ENCODE results near the gene IDH3G. TPM values are rescaled to one million over a fixed set of nuclear protein-coding genes. Genes with fewer than 3 reads are reported as not detected.

Gene IDH3G
- total and polyA plus RNA-seq, 2 donors (not counting 3 experiments of a cell fraction or from before 2014, with no cell fraction given): 57.7 to 116 TPM

DNA sequence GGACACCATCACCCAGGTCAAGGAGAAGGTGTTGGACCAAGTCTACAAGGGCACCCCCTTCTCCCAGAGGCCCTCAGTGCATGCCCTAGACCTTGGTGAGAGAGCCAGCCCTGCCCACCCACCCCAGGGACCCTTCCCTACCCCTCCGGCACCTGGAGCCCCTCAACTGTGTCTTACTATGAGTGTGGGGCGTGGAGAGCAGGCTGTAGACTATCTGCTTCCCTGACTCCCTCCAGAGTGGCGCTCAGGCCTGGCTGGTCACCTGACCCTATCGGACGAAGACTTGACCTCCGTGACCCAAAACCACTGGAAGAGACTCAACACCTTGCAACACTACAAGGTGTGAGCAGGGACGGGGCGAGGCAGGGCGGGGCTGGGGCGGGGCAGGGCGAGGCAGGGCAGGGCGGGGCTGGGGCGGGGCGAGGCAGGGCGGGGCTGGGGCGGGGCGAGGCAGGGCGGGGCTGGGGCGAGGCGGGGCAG, 18.0 kb downstream of the IDH3G start:
- TF ChIP-seq, protein P1, sequence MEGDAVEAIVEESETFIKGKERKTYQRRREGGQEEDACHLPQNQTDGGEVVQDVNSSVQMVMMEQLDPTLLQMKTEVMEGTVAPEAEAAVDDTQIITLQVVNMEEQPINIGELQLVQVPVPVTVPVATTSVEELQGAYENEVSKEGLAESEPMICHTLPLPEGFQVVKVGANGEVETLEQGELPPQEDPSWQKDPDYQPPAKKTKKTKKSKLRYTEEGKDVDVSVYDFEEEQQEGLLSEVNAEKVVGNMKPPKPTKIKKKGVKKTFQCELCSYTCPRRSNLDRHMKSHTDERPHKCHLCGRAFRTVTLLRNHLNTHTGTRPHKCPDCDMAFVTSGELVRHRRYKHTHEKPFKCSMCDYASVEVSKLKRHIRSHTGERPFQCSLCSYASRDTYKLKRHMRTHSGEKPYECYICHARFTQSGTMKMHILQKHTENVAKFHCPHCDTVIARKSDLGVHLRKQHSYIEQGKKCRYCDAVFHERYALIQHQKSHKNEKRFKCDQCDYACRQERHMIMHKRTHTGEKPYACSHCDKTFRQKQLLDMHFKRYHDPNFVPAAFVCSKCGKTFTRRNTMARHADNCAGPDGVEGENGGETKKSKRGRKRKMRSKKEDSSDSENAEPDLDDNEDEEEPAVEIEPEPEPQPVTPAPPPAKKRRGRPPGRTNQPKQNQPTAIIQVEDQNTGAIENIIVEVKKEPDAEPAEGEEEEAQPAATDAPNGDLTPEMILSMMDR (IDR thresholded peaks at IDR 0.05; ENCODE audit: extremely low read depth in 1 of 2, insufficient read depth in 1 of 2, low read depth in 1 of 2, low read length in 2 of 2): no peak
- no peak for TF ChIP-seq EZH2 (IDR thresholded peaks at IDR 0.05; ENCODE audit: borderline replicate concordance, low read depth, low read length, severe bottlenecking)
- no peak for TF ChIP-seq POLR2AphosphoS5 (IDR thresholded peaks at IDR 0.05; ENCODE audit: insufficient read depth, low read depth, low read length)
- no peak for TF ChIP-seq GATA2 (IDR thresholded peaks at IDR 0.05; ENCODE audit: insufficient read depth, insufficient read length, low read depth, low read length)
- TF ChIP-seq, protein P2, sequence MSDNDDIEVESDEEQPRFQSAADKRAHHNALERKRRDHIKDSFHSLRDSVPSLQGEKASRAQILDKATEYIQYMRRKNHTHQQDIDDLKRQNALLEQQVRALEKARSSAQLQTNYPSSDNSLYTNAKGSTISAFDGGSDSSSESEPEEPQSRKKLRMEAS (IDR thresholded peaks at IDR 0.05; ENCODE audit: insufficient read depth, insufficient read length): no peak
- TF ChIP-seq MYC (IDR thresholded peaks at IDR 0.05; ENCODE audit: low read depth, low read length): no peak
- no peak for TF ChIP-seq POLR2A (IDR thresholded peaks at IDR 0.05; ENCODE audit: low read depth, low read length)
- ChIA-PET CTCF (no interaction called here), POLR2A (no interaction called here)
- Histone ChIP-seq H3K79me2 (ENCODE audit: control insufficient read depth, insufficient read depth, low read length) (no peaks in the 10 kb centered on the region), H2AFZ (ENCODE audit: low read depth, low read length) (no peak overlapping the region), H3K9me1 (replicated peaks; ENCODE audit: control insufficient read depth, extremely low read depth, insufficient read depth, low read length) (no peaks in the 10 kb centered on the region), H3K9me3 (replicated peaks; ENCODE audit: control insufficient read depth, insufficient read depth, low read length) (no peaks in the 10 kb centered on the region), H3K27me3 (ENCODE audit: control insufficient read depth in 2 of 2, insufficient read depth in 2 of 2, low read length in 2 of 2) (no peaks in the 10 kb centered on the region), H3K36me3 (ENCODE audit: control insufficient read depth in 2 of 2, extremely low read depth in 1 of 2, insufficient read depth in 2 of 2, low read length in 2 of 2) (peaks cover 0 to 14% of the 10 kb centered on the region in 2 experiments), H3K4me1 (ENCODE audit: control insufficient read depth, extremely low read depth, insufficient read depth, low read length) (no peaks in the 10 kb centered on the region), H3K4me2 (ENCODE audit: insufficient read depth, low read length) (no peak overlapping the region), H3K9ac (replicated peaks; ENCODE audit: extremely low read depth, insufficient read depth, low read length) (no peak overlapping the region), H3K4me3 (replicated peaks in 1 of 3; ENCODE audit: insufficient read depth in 1 of 3, low read depth in 1 of 3, low read length in 3 of 3) (no peak overlapping the region), H3K27ac (ENCODE audit: insufficient read depth, low read depth, low read length) (no peak overlapping the region), H4K20me1 (replicated peaks; ENCODE audit: control insufficient read depth, extremely low read depth, insufficient read depth, low read length) (no peaks in the 10 kb centered on the region)
- intact Hi-C loops (cut with micrococcal nuclease): no loop called here
- dilution Hi-C loops (cut with MboI; ENCODE audit: extremely low pct_ligation_motif_present, low sequenced_read_pairs): no loop called here
- BruUV-seq (replicated peaks): no TSS peak
- FAIRE-seq (no peak), DNase-seq (ENCODE audit: low read depth, low spot score) (no peak)

All from endothelial cell of umbilical vein (primary cell).